OCI-LY1 (cell line): Measurements from ENCODE around the gene MRPS6.

Source experiments
- H2AFZ ChIP-seq: fragments of 200-600 bp; sonication (generic), shearing (Covaris generic); 2 replicates; pipeline ENCODE4 v1.6.0; 2014; ENCODE audit warnings: antibody characterized with exemption, mild to moderate bottlenecking, low read length
- H3F3A ChIP-seq: fragments of 200-600 bp; sonication (generic), shearing (Covaris generic); 2 replicates; pipeline ENCODE4 v1.6.0; 2014; ENCODE audit warnings: mild to moderate bottlenecking, antibody characterized with exemption, low read length, moderate library complexity; ENCODE audit not compliant: insufficient read depth
- H3K27ac ChIP-seq: fragments of 200-600 bp; sonication (generic); 2 replicates; pipeline ENCODE4 v1.5.1; 2014; ENCODE audit warnings: low read length, mixed run types, mild to moderate bottlenecking, low read depth; ENCODE audit not compliant: poor library complexity, severe bottlenecking
- H3K27me3 ChIP-seq: fragments of 200-600 bp; sonication (generic); 2 replicates; pipeline ENCODE4 v1.6.0; 2014; ENCODE audit warnings: antibody characterized with exemption, mild to moderate bottlenecking, low read length, moderate library complexity; ENCODE audit not compliant: insufficient read depth
- H3K36me3 ChIP-seq: fragments of 200-600 bp; sonication (generic); 2 replicates; pipeline ENCODE4 v1.6.1; 2014; ENCODE audit warnings: mild to moderate bottlenecking, antibody characterized with exemption, low read length, moderate library complexity, mixed read lengths; ENCODE audit not compliant: insufficient read depth
- H3K4me1 ChIP-seq: fragments of 200-600 bp; sonication (generic); 2 replicates; pipeline ENCODE4 v1.5.1; 2014; ENCODE audit warnings: mild to moderate bottlenecking, low read length, moderate library complexity; ENCODE audit not compliant: insufficient read depth, severe bottlenecking
- H3K4me2 ChIP-seq: fragments of 200-600 bp; sonication (generic), shearing (Covaris generic); 2 replicates; pipeline ENCODE4 v1.6.1; 2014; ENCODE audit warnings: low read length
- H3K4me3 ChIP-seq: fragments of 200-600 bp; sonication (generic); 2 replicates; pipeline ENCODE4 v1.5.1; 2014; ENCODE audit warnings: low read length, low read depth, mild to moderate bottlenecking, mixed read lengths; ENCODE audit not compliant: poor library complexity, severe bottlenecking
- H3K79me2 ChIP-seq: fragments of 200-600 bp; shearing (Covaris generic); 2 replicates; pipeline ENCODE4 v1.6.1; 2016; ENCODE audit warnings: mixed run types, low read length, mixed read lengths; ENCODE audit not compliant: insufficient read depth
- H3K9ac ChIP-seq: fragments of 200-600 bp; sonication (generic), shearing (Covaris generic); 2 replicates; pipeline ENCODE4 v1.6.1; 2014; ENCODE audit warnings: mild to moderate bottlenecking, low read length, mixed read lengths
- H3K9me2 ChIP-seq: fragments of 200-600 bp; sonication (generic), shearing (Covaris generic); 2 replicates; pipeline ENCODE4 v1.6.1; 2014; ENCODE audit warnings: low read depth, mild to moderate bottlenecking, low read length, mixed read lengths
- H3K9me3 ChIP-seq: fragments of 200-600 bp; shearing (Covaris generic); 2 replicates; pipeline ENCODE4 v1.6.1; 2014; ENCODE audit warnings: low read length, mixed read lengths
- H4K20me1 ChIP-seq: fragments of 200-600 bp; sonication (generic), shearing (Covaris generic); 2 replicates; pipeline ENCODE4 v1.6.0; 2016; ENCODE audit warnings: mild to moderate bottlenecking, low read length; ENCODE audit not compliant: insufficient read depth
- CTCF ChIP-seq: fragments of 200-600 bp; sonication (generic), shearing (Covaris generic); IDR thresholded peaks from 2 replicates; pipeline ENCODE4 v1.5.1; 2017; ENCODE audit warnings: mild to moderate bottlenecking, antibody characterized with exemption, low read length, moderate library complexity, mixed read lengths
- EZH2 ChIP-seq: fragments of 200-600 bp; sonication (generic), shearing (Covaris generic); IDR thresholded peaks from 2 replicates; pipeline ENCODE4 v1.8.0; 2017; ENCODE audit warnings: borderline replicate concordance, mixed run types, mild to moderate bottlenecking, antibody characterized with exemption, low read length, moderate library complexity, mixed read lengths

MRPS6 gene

GRCh38 chr21:34154878-34155277 lies 81.5 kb downstream of the MRPS6 start:
- no peaks in the 10 kb centered on the region for H3K9me2 ChIP-seq
- H3K9ac ChIP-seq, result no peak overlapping the region
- H3K9me3 ChIP-seq, result no peaks in the 10 kb centered on the region
- no peaks in the 10 kb centered on the region for H3K4me1 ChIP-seq
- H3K36me3 ChIP-seq, result no peaks in the 10 kb centered on the region
- no peak overlapping the region for H2AFZ ChIP-seq
- H3F3A ChIP-seq, result no peaks in the 10 kb centered on the region
- no peaks in the 10 kb centered on the region for H4K20me1 ChIP-seq
- no peak overlapping the region for H3K27ac ChIP-seq
- TF ChIP-seq EZH2 (no peak), CTCF (no peak)
- no peak overlapping the region for H3K4me2 ChIP-seq
- H3K79me2 ChIP-seq, result no peaks in the 10 kb centered on the region
- H3K4me3 ChIP-seq, result no peak overlapping the region
- no peaks in the 10 kb centered on the region for H3K27me3 ChIP-seq

- no peaks in the 10 kb centered on the region for H3K4me1 ChIP-seq
- H3K79me2 ChIP-seq, result no peaks in the 10 kb centered on the region
- H3K27ac ChIP-seq, result no peak overlapping the region
- TF ChIP-seq EZH2 (no peak), CTCF (no peak)
- no peaks in the 10 kb centered on the region for H3K27me3 ChIP-seq
- H3K9me3 ChIP-seq, result no peaks in the 10 kb centered on the region
- no peaks in the 10 kb centered on the region for H3K36me3 ChIP-seq
- H4K20me1 ChIP-seq, result no peaks in the 10 kb centered on the region
- no peaks in the 10 kb centered on the region for H3F3A ChIP-seq
- no peak overlapping the region for H2AFZ ChIP-seq
- H3K4me3 ChIP-seq, result no peak overlapping the region
- no peaks in the 10 kb centered on the region for H3K9me2 ChIP-seq
- H3K4me2 ChIP-seq, result no peak overlapping the region
- no peak overlapping the region for H3K9ac ChIP-seq
Measured at GRCh38 chr21:34156957-34157356, 83.6 kb downstream of the MRPS6 start.

- Histone ChIP-seq H4K20me1 (no peaks in the 10 kb centered on the region), H3K79me2 (no peaks in the 10 kb centered on the region), H3F3A (no peaks in the 10 kb centered on the region), H3K4me1 (no peaks in the 10 kb centered on the region), H3K4me3 (no peak overlapping the region), H3K9ac (no peak overlapping the region), H3K27ac (no peak overlapping the region), H3K9me2 (no peaks in the 10 kb centered on the region), H2AFZ (no peak overlapping the region), H3K27me3 (no peaks in the 10 kb centered on the region), H3K9me3 (no peaks in the 10 kb centered on the region), H3K4me2 (no peak overlapping the region), H3K36me3 (no peaks in the 10 kb centered on the region)
- no peak for TF ChIP-seq EZH2
- TF ChIP-seq CTCF, result no peak
Measured at GRCh38 chr21:34157521-34157920, 84.1 kb downstream of the MRPS6 start.
